Psoas muscle (tissue), 8 donors: Measurements from ENCODE around the gene SMG1. TPM values are rescaled to one million over a fixed set of nuclear protein-coding genes. Genes with fewer than 3 reads are reported as not detected.

Source experiments
- ATAC-seq, 4 donors: fragments of 200-7000 bp; cut with Tn5 transposase; one replicate each; pipeline ENCODE4 v1.9.1; 2020; ENCODE audit warnings: moderate library complexity in 3 of 4, mild to moderate bottlenecking in 2 of 4
- DNase-seq, 2 donors: peaks; one replicate each; pipeline ENCODE4 v3.0.0-alpha.2; 2020
- H3K27ac ChIP-seq: fragments of 200-600 bp; one replicate; pipeline ENCODE4 v1.8.0; 2022
- H3K27me3 ChIP-seq, 3 donors: fragments of 200-600 bp in 1 of 3; one replicate each; pipeline versions ENCODE4 v1.6.1 to v1.8.0; 2013 to 2022; ENCODE audit warnings: low read length in 2 of 3, mild to moderate bottlenecking in 2 of 3, moderate library complexity in 1 of 3; ENCODE audit not compliant: insufficient read depth in 3 of 3
- H3K36me3 ChIP-seq, 2 donors: fragments of 200-600 bp in 1 of 2; one replicate each; pipeline versions ENCODE4 v1.6.1 to v1.8.0; 2013 to 2022; ENCODE audit warnings: low read depth in 1 of 2, mild to moderate bottlenecking in 1 of 2, moderate library complexity in 1 of 2; ENCODE audit not compliant: insufficient read depth in 1 of 2
- H3K4me1 ChIP-seq: fragments of 200-600 bp; one replicate; pipeline ENCODE4 v1.8.0; 2022
- H3K4me3 ChIP-seq: fragments of 200-600 bp; one replicate; pipeline ENCODE4 v1.8.0; 2022; ENCODE audit warnings: mild to moderate bottlenecking
- H3K9me3 ChIP-seq: fragments of 200-600 bp; one replicate; pipeline ENCODE4 v1.8.0; 2022
- WGBS, 3 donors: extraction: QIAGEN DNeasy Blood & Tissue Kit; methylation state at CpG; one replicate each; pipeline versions ENCODE4 v1.1.6 to v1.1.7; 2013; 5-methylcytosine and 5-hydroxymethylcytosine counted together
- intact Hi-C, 2 donors: fragments of 100-400 bp; cut with DNase I; formaldehyde crosslinking; loops; one replicate each; pipeline versions ENCODE4 v1.11.0 to v1.14.2; 2022
- polyA plus RNA-seq, 3 donors: library from polyadenylated mRNA; stranded (reverse); fragments of 200-250 nt; gene quantifications; one replicate each; pipeline ENCODE4 v1.2.3, GENCODE V29; 2013
- total RNA-seq, 4 donors: library from RNA; stranded (reverse); fragmentation: NEBNext Ultra II Directional in 2 of 4; extraction: Animal tissue kit (Norgen Biotek cat#: 25700) in 2 of 4; gene quantifications; one replicate each; pipeline versions ENCODE4 v1.2.1 to v1.2.4, GENCODE V29; 2021 to 2023
- TF ChIP-seq, protein P1 (sequence below): fragments of 200-600 bp; IDR thresholded peaks from one replicate; pipeline ENCODE4 v1.8.0; 2022; ENCODE audit warnings: antibody characterized with exemption
- donor health status: healthy with polysubstance abuse.
- donor health status: DM: no; HTN: no; CAD: no; lungs with moderate emphysema.
- donor health status: Bipolar disorder and iron deficiency.
- donor health status: healthy.
- donor health status: DM: yes; HTN: yes; CAD: no.
- donor health status: DM: no; HTN: no; CAD: no.
- donor health status: DM: no; HTN: no; CAD: no.
- donor health status: DM: yes; HTN: yes; CAD: no.

Gene SMG1
- total and polyA plus RNA-seq, 7 donors: 12.1 to 160 (median 66.1) TPM

GRCh38 chr16:18943414-18943813, 17.2 kb upstream of the SMG1 start:
- WGBS, 3 donors: 82 to 85% (median 83%) methylated on average over 7 of the region's 7 CpGs
- ATAC-seq: no peak
- no peak overlapping the region for H3K4me3 ChIP-seq
- intact Hi-C loops: no loop called here
- H3K4me1 ChIP-seq: no peaks in the 10 kb centered on the region
- TF ChIP-seq, protein P1, sequence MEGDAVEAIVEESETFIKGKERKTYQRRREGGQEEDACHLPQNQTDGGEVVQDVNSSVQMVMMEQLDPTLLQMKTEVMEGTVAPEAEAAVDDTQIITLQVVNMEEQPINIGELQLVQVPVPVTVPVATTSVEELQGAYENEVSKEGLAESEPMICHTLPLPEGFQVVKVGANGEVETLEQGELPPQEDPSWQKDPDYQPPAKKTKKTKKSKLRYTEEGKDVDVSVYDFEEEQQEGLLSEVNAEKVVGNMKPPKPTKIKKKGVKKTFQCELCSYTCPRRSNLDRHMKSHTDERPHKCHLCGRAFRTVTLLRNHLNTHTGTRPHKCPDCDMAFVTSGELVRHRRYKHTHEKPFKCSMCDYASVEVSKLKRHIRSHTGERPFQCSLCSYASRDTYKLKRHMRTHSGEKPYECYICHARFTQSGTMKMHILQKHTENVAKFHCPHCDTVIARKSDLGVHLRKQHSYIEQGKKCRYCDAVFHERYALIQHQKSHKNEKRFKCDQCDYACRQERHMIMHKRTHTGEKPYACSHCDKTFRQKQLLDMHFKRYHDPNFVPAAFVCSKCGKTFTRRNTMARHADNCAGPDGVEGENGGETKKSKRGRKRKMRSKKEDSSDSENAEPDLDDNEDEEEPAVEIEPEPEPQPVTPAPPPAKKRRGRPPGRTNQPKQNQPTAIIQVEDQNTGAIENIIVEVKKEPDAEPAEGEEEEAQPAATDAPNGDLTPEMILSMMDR: no peak
- H3K27me3 ChIP-seq: no peaks in the 10 kb centered on the region
- no peaks in the 10 kb centered on the region for H3K9me3 ChIP-seq
- DNase-seq: no peak
- no peaks in the 10 kb centered on the region for H3K36me3 ChIP-seq
- H3K27ac ChIP-seq: no peak overlapping the region

GRCh38 chr16:18942061-18942460, 15.9 kb upstream of the SMG1 start:
- no peaks in the 10 kb centered on the region for H3K36me3 ChIP-seq
- DNase-seq: no peak
- intact Hi-C loops: no loop called here
- no peaks in the 10 kb centered on the region for H3K4me1 ChIP-seq
- no peak for ATAC-seq
- H3K27me3 ChIP-seq: no peaks in the 10 kb centered on the region
- no peaks in the 10 kb centered on the region for H3K9me3 ChIP-seq
- TF ChIP-seq, protein P1: no peak
- no peak overlapping the region for H3K27ac ChIP-seq
- WGBS, 3 donors: 38 to 53% (median 39%) methylated on average over 1 of the region's 1 CpG
- no peak overlapping the region for H3K4me3 ChIP-seq

- no peaks in the 10 kb centered on the region for H3K36me3 ChIP-seq
- no peaks in the 10 kb centered on the region for H3K27me3 ChIP-seq
- no peaks in the 10 kb centered on the region for H3K9me3 ChIP-seq
- H3K4me1 ChIP-seq: no peaks in the 10 kb centered on the region
- ATAC-seq: no peak
- H3K4me3 ChIP-seq: no peak overlapping the region
- no peak for DNase-seq
- intact Hi-C loops: no loop called here
- TF ChIP-seq, protein P1: no peak
- no peak overlapping the region for H3K27ac ChIP-seq
Observed at GRCh38 chr16:18941471-18941870, 15.3 kb upstream of the SMG1 start.

DNA sequence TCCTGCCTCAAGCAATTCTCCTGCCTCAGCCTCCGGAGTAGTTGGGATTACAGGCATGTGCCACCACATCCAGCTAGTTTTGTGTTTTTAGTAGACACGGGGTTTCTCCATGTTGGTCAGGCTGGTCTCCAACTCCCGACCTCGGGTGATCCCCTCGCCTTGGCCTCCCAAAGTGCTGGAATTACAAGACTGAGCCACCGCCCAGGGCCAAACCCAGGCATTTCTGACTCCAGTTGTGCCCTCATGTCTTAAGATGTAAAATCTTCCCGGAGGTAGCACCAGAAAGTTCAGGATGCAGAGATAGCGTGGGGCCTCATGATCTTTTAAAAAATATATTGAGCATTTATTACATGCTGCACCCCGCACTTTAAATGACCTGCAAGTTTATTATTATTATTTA, 12.8 kb upstream of the SMG1 start:
- H3K27ac ChIP-seq: no peak overlapping the region
- H3K27me3 ChIP-seq: no peaks in the 10 kb centered on the region
- no peaks in the 10 kb centered on the region for H3K9me3 ChIP-seq
- H3K4me1 ChIP-seq: no peaks in the 10 kb centered on the region
- DNase-seq: no peak
- TF ChIP-seq, protein P1: no peak
- no peak for ATAC-seq
- H3K4me3 ChIP-seq: no peak overlapping the region
- intact Hi-C loops: no loop called here
- 94 to 95% (median 94%) methylated on average over 9 of the region's 9 CpGs for WGBS, 3 donors
- H3K36me3 ChIP-seq: no peaks in the 10 kb centered on the region

GRCh38 chr16:18937390-18937789, 11.2 kb upstream of the SMG1 start:
- intact Hi-C loops: no loop called here
- TF ChIP-seq, protein P1: no peak
- peaks cover 6% of the 10 kb centered on the region for H3K4me1 ChIP-seq
- H3K4me3 ChIP-seq: no peak overlapping the region
- no peak overlapping the region for H3K27ac ChIP-seq
- no peaks in the 10 kb centered on the region for H3K27me3 ChIP-seq
- DNase-seq: no peak
- ATAC-seq: no peak
- H3K36me3 ChIP-seq: no peaks in the 10 kb centered on the region
- H3K9me3 ChIP-seq: no peaks in the 10 kb centered on the region
